Astrocyte of the spinal cord (primary cell): ENCODE results near the gene APOOL.
"Not testable (repeated sequence)": the region's sequence is repeated elsewhere in the genome, so short reads cannot be mapped to it uniquely, and the experiment has no call there.

Experiments
- DNase-seq: peaks from one replicate; pipeline ENCODE4 v3.0.0; 2011; ENCODE audit warnings: low read depth, low spot score
- H3K4me3 ChIP-seq: 2 replicates; pipeline ENCODE4 v1.5.1; 2011; ENCODE audit warnings: low read depth, mild to moderate bottlenecking, low read length, moderate library complexity
- CTCF ChIP-seq: IDR thresholded peaks from 2 replicates; pipeline ENCODE4 v1.5.1; 2012; ENCODE audit warnings: low read depth, mild to moderate bottlenecking, low read length, inconsistent platforms
- in situ Hi-C: cut with HindIII; loops from 2 replicates; pipeline ENCODE4 v1.10.0; 2017; ENCODE audit warnings: low sequenced_read_pairs

APOOL gene

GRCh38 chrX:85012098-85012497 is 8.4 kb downstream of the APOOL start:
- in situ Hi-C loops = no loop called here
- no peak for DNase-seq
- no peak overlapping the region for H3K4me3 ChIP-seq
- TF ChIP-seq CTCF = no peak

- in situ Hi-C loops, H3K4me3 ChIP-seq, DNase-seq: not testable (repeated sequence)
These were observed 11.7 kb downstream of the APOOL start for GRCh38 chrX:85015351-85015750.

- no peak overlapping the region for H3K4me3 ChIP-seq
- in situ Hi-C loops = no loop called here
- no peak for TF ChIP-seq CTCF
- DNase-seq = peak; percentile 54
These were observed 14.0 kb downstream of the APOOL start for GRCh38 chrX:85017721-85018120.

- no peak for DNase-seq
- no peak for TF ChIP-seq CTCF
- in situ Hi-C loops = no loop called here
- no peak overlapping the region for H3K4me3 ChIP-seq
These were observed 14.8 kb downstream of the APOOL start for GRCh38 chrX:85018471-85018870.

- H3K4me3 ChIP-seq = no peak overlapping the region
- no peak for DNase-seq
- no peak for TF ChIP-seq CTCF
- in situ Hi-C loops = no loop called here
These were observed 16.5 kb downstream of the APOOL start for GRCh38 chrX:85020216-85020615.

- peak; percentile 16 for DNase-seq
- H3K4me3 ChIP-seq = no peak overlapping the region
- no peak for TF ChIP-seq CTCF
- in situ Hi-C loops = no loop called here
These were observed 20.4 kb downstream of the APOOL start for GRCh38 chrX:85024044-85024443.

GRCh38 chrX:85024562-85024961 is 20.9 kb downstream of the APOOL start:
- DNase-seq = no peak
- TF ChIP-seq CTCF = no peak
- in situ Hi-C loops = no loop called here
- H3K4me3 ChIP-seq = no peak overlapping the region
